Esophagus (tissue), 2 donors: ENCODE data around the gene AIG1. TPM values are rescaled to one million over a fixed set of nuclear protein-coding genes. Genes with fewer than 3 reads are reported as not detected.

Experiments used
- H3K27ac ChIP-seq, 2 donors: one replicate each; pipeline ENCODE4 v1.5.1; 2013; ENCODE audit warnings: low read depth in 2 of 2, mild to moderate bottlenecking in 2 of 2, inconsistent platforms in 1 of 2, low read length in 1 of 2, moderate library complexity in 1 of 2
- H3K27me3 ChIP-seq, 2 donors: one replicate each; pipeline ENCODE4 v1.6.1; 2013; ENCODE audit warnings: low read length in 2 of 2, control low read depth in 1 of 2, mild to moderate bottlenecking in 1 of 2; ENCODE audit not compliant: insufficient read depth in 2 of 2, control insufficient read depth in 1 of 2
- H3K36me3 ChIP-seq, 2 donors: one replicate each; pipeline ENCODE4 v1.6.1; 2013; ENCODE audit warnings: low read length in 1 of 2; ENCODE audit not compliant: control insufficient read depth in 2 of 2, insufficient read depth in 2 of 2
- H3K4me1 ChIP-seq, 2 donors: one replicate each; pipeline ENCODE4 v1.6.1; 2013; ENCODE audit warnings: low read length in 1 of 2; ENCODE audit not compliant: control insufficient read depth in 2 of 2, insufficient read depth in 2 of 2
- H3K4me3 ChIP-seq, 2 donors: one replicate each; pipeline ENCODE4 v1.5.1; 2013; ENCODE audit warnings: low read length in 2 of 2, mild to moderate bottlenecking in 2 of 2, low read depth in 1 of 2, moderate library complexity in 1 of 2
- H3K9me3 ChIP-seq, 2 donors: one replicate each; pipeline ENCODE4 v1.6.1; 2013; ENCODE audit warnings: mild to moderate bottlenecking in 2 of 2, low read depth in 1 of 2, low read length in 1 of 2, moderate library complexity in 1 of 2; ENCODE audit not compliant: control insufficient read depth in 2 of 2, insufficient read depth in 1 of 2
- WGBS, 2 donors: extraction: QIAGEN DNeasy Blood & Tissue Kit; methylation state at CpG; one replicate each; pipeline ENCODE4 v1.1.7; 2013; 5-methylcytosine and 5-hydroxymethylcytosine counted together
- polyA plus RNA-seq, 2 donors: library from polyadenylated mRNA; stranded (reverse); fragments of 200-250 nt; gene quantifications; one replicate each; pipeline ENCODE4 v1.2.3, GENCODE V29; 2013
- donor health status: healthy with polysubstance abuse.
- donor health status: Bipolar disorder and iron deficiency.

AIG1 gene
- polyA plus RNA-seq, 2 donors: 28.5 to 44.6 TPM

GRCh38 chr6:143270026-143270425, 209.3 kb downstream of the AIG1 start:
- no peaks in the 10 kb centered on the region for H3K4me1 ChIP-seq
- no peak overlapping the region for H3K27ac ChIP-seq
- no peaks in the 10 kb centered on the region for H3K27me3 ChIP-seq
- 91 to 93% methylated on average over 1 of the region's 1 CpG for WGBS, 2 donors
- H3K9me3 ChIP-seq: no peaks in the 10 kb centered on the region
- no peaks in the 10 kb centered on the region for H3K36me3 ChIP-seq
- H3K4me3 ChIP-seq: no peak overlapping the region

- Histone ChIP-seq H3K27ac (no peak overlapping the region), H3K36me3 (no peaks in the 10 kb centered on the region), H3K9me3 (no peaks in the 10 kb centered on the region), H3K4me3 (no peak overlapping the region), H3K27me3 (no peaks in the 10 kb centered on the region), H3K4me1 (no peaks in the 10 kb centered on the region)
- 30 to 33% methylated on average over 4 of the region's 4 CpGs for WGBS, 2 donors
Observed at GRCh38 chr6:143271024-143271423, 210.3 kb downstream of the AIG1 start.

GRCh38 chr6:143276436-143276835, 215.7 kb downstream of the AIG1 start:
- Histone ChIP-seq H3K27me3 (no peaks in the 10 kb centered on the region), H3K27ac (no peak overlapping the region), H3K4me3 (no peak overlapping the region), H3K4me1 (no peaks in the 10 kb centered on the region), H3K36me3 (no peaks in the 10 kb centered on the region), H3K9me3 (no peaks in the 10 kb centered on the region)
- 79 to 83% methylated on average over 4 of the region's 4 CpGs for WGBS, 2 donors

- no peaks in the 10 kb centered on the region for H3K9me3 ChIP-seq
- no peak overlapping the region for H3K27ac ChIP-seq
- 79 to 82% methylated on average over 6 of the region's 6 CpGs for WGBS, 2 donors
- no peak overlapping the region for H3K4me3 ChIP-seq
- no peaks in the 10 kb centered on the region for H3K4me1 ChIP-seq
- H3K36me3 ChIP-seq: no peaks in the 10 kb centered on the region
- H3K27me3 ChIP-seq: no peaks in the 10 kb centered on the region
Observed at GRCh38 chr6:143279385-143279784, 218.7 kb downstream of the AIG1 start.

- Histone ChIP-seq H3K4me1 (no peaks in the 10 kb centered on the region), H3K27me3 (no peaks in the 10 kb centered on the region), H3K9me3 (no peaks in the 10 kb centered on the region), H3K4me3 (no peak overlapping the region), H3K36me3 (no peaks in the 10 kb centered on the region), H3K27ac (no peak overlapping the region)
- 80 to 83% methylated on average over 13 of the region's 13 CpGs for WGBS, 2 donors
Observed at GRCh38 chr6:143283887-143284645, 223.4 kb downstream of the AIG1 start.

- Histone ChIP-seq H3K9me3 (no peaks in the 10 kb centered on the region), H3K4me1 (no peaks in the 10 kb centered on the region), H3K27me3 (no peaks in the 10 kb centered on the region), H3K4me3 (no peak overlapping the region), H3K36me3 (no peaks in the 10 kb centered on the region), H3K27ac (no peak overlapping the region)
- WGBS, 2 donors: 37 to 53% methylated on average over 5 of the region's 5 CpGs
Observed at GRCh38 chr6:143286251-143286795, 225.6 kb downstream of the AIG1 start.

GRCh38 chr6:143288923-143289322, 228.2 kb downstream of the AIG1 start:
- 83 to 91% methylated on average over 1 of the region's 1 CpG for WGBS, 2 donors
- H3K36me3 ChIP-seq: no peaks in the 10 kb centered on the region

GRCh38 chr6:143290206-143290605, 229.5 kb downstream of the AIG1 start:
- Histone ChIP-seq H3K4me3 (no peak overlapping the region), H3K27ac (no peak overlapping the region), H3K4me1 (no peaks in the 10 kb centered on the region), H3K36me3 (no peaks in the 10 kb centered on the region), H3K9me3 (no peaks in the 10 kb centered on the region), H3K27me3 (no peaks in the 10 kb centered on the region)
- WGBS, 2 donors: 84 to 89% methylated on average over 7 of the region's 7 CpGs

More at GRCh38 chr6:143288923-143289322, 228.2 kb downstream of the AIG1 start:
- no peak overlapping the region for H3K4me3 ChIP-seq
- no peaks in the 10 kb centered on the region for H3K4me1 ChIP-seq
- H3K27ac ChIP-seq: no peak overlapping the region
- H3K9me3 ChIP-seq: no peaks in the 10 kb centered on the region
- H3K27me3 ChIP-seq: no peaks in the 10 kb centered on the region

- H3K27me3 ChIP-seq: no peaks in the 10 kb centered on the region
- no peaks in the 10 kb centered on the region for H3K36me3 ChIP-seq
- no peaks in the 10 kb centered on the region for H3K4me1 ChIP-seq
- H3K9me3 ChIP-seq: no peaks in the 10 kb centered on the region
- no peak overlapping the region for H3K4me3 ChIP-seq
- H3K27ac ChIP-seq: no peak overlapping the region
Observed at GRCh38 chr6:143293523-143293922, 232.8 kb downstream of the AIG1 start.

GRCh38 chr6:143294265-143294860, 233.7 kb downstream of the AIG1 start:
- 52 to 96% methylated on average over 1 of the region's 1 CpG for WGBS, 2 donors
- H3K4me1 ChIP-seq: no peaks in the 10 kb centered on the region
- no peaks in the 10 kb centered on the region for H3K9me3 ChIP-seq
- H3K4me3 ChIP-seq: no peak overlapping the region
- no peaks in the 10 kb centered on the region for H3K36me3 ChIP-seq
- H3K27me3 ChIP-seq: no peaks in the 10 kb centered on the region
- no peak overlapping the region for H3K27ac ChIP-seq
